ENCODE results near the gene LPCAT3. TPM values are rescaled to one million over a fixed set of nuclear protein-coding genes. Genes with fewer than 3 reads are reported as not detected.

LPCAT3 gene
- total RNA-seq, 4 donors from 2014 or later = 45.1 to 68.4 (median 58.5) TPM

DNA sequence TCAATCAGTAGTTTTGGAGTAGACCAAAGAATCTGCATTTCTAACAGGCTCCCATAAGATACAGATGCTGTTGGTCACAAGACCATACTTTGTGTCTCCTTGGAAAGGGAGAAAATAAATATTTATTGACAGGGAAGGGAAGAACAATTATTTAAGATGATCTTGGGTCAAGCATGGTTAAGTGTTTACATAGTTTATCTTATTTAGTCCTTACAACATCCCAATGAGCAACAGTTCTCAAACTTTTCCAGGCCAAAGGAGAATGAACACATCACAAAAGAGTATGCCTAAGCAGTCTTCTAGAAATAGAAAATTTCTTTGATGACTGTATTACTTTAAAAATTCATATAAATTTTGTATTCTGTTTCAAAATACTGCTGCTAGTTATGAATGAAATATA lies 8.8 kb downstream of the LPCAT3 start:
- no peak for TF ChIP-seq POLR2A (IDR thresholded peaks at IDR 0.05)
- TF ChIP-seq, protein P1, sequence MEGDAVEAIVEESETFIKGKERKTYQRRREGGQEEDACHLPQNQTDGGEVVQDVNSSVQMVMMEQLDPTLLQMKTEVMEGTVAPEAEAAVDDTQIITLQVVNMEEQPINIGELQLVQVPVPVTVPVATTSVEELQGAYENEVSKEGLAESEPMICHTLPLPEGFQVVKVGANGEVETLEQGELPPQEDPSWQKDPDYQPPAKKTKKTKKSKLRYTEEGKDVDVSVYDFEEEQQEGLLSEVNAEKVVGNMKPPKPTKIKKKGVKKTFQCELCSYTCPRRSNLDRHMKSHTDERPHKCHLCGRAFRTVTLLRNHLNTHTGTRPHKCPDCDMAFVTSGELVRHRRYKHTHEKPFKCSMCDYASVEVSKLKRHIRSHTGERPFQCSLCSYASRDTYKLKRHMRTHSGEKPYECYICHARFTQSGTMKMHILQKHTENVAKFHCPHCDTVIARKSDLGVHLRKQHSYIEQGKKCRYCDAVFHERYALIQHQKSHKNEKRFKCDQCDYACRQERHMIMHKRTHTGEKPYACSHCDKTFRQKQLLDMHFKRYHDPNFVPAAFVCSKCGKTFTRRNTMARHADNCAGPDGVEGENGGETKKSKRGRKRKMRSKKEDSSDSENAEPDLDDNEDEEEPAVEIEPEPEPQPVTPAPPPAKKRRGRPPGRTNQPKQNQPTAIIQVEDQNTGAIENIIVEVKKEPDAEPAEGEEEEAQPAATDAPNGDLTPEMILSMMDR (IDR thresholded peaks at IDR 0.05) = no peak
- H3K4me1 ChIP-seq = peaks cover 3 to 5% of the 10 kb centered on the region in 2 donors
- no peaks in the 10 kb centered on the region for H3K36me3 ChIP-seq
- H3K9me3 ChIP-seq = no peaks in the 10 kb centered on the region
- H3K4me3 ChIP-seq (replicated peaks in 1 of 3) = no peak overlapping the region
- intact Hi-C loops (cut with DNase I) = no loop called here
- DNase-seq = no peak
- H3K27me3 ChIP-seq = no peaks in the 10 kb centered on the region
- H3K27ac ChIP-seq = no peak overlapping the region

DNA sequence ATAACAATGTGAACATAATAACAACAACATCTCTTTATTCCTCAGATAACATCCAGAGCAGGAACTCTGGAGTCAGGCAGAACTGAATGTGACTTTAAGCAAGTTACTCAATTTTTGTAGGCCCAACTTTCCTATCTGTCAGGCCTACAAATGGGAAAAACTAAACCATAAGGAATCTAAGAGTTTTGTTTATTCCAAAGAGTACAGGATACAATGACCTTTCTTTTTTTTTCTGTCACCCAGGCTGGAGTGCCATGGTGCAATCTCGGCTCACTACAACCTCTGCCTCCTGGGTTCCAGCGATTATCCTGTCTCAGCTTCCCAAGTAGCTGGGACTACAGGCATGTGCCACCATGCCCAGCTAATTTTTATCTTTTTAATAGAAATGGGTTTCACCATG lies 9.4 kb downstream of the LPCAT3 start:
- H3K27ac ChIP-seq = no peak overlapping the region
- H3K4me1 ChIP-seq = peaks cover 4 to 5% of the 10 kb centered on the region in 2 donors
- 96 to 98% methylated on average over 2 of the region's 2 CpGs for WGBS, 2 donors
- H3K9me3 ChIP-seq = no peaks in the 10 kb centered on the region
- no peaks in the 10 kb centered on the region for H3K36me3 ChIP-seq
- TF ChIP-seq, protein P1 (IDR thresholded peaks at IDR 0.05) = no peak
- TF ChIP-seq POLR2A (IDR thresholded peaks at IDR 0.05) = no peak
- H3K4me3 ChIP-seq (replicated peaks in 1 of 3) = no peak overlapping the region
- intact Hi-C loops (cut with DNase I) = no loop called here
- no peaks in the 10 kb centered on the region for H3K27me3 ChIP-seq
- DNase-seq = no peak

DNA sequence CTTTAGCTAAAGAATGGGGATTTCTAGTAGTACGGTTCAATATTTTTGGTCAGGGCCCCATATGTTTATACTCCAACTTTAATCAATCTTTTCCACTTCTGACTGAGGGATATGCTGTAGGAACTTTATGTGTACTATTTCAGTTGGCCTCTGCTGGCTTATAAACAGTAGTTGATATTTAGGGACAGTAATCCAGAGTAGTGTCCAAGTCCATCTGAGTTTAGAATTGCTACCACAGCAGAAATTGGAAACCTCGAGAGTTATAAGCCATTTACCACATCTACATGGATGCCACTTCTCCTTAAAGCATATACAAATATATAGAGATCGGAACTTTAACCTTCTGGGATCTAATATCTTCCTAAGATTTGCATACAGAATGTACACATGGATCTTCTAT lies 11.6 kb downstream of the LPCAT3 start:
- no peak for DNase-seq
- intact Hi-C loops (cut with DNase I) = no loop called here
- 94% methylated on average over 3 of the region's 3 CpGs for whole genome bisulfite sequencing, 2 donors
- no peaks in the 10 kb centered on the region for H3K36me3 ChIP-seq
- peaks cover 4 to 5% of the 10 kb centered on the region in 2 donors for H3K4me1 ChIP-seq
- no peaks in the 10 kb centered on the region for H3K9me3 ChIP-seq
- no peak overlapping the region for H3K27ac ChIP-seq
- no peaks in the 10 kb centered on the region for H3K27me3 ChIP-seq
- no peak for TF ChIP-seq POLR2A (IDR thresholded peaks at IDR 0.05)
- TF ChIP-seq, protein P1 (IDR thresholded peaks at IDR 0.05) = no peak
- no peak overlapping the region for H3K4me3 ChIP-seq (replicated peaks in 1 of 3)

DNA sequence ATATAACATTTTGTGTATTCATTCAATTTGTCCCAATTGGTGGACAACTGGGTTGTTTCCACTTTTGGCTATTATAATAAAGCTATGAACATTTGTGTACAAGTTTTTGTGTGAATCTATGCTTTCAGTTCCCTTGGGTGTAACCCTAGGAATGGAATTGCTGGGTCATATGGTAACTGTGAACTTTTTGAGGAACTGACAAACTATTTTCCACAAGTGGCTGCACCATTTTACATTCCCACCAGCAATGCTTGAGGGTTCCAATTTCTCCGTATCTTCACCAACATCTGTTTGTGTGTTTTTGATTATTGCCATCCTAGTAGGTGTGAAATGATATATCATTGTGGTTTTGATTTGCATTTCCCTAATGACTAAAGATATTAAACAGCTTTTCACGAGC lies 13.0 kb downstream of the LPCAT3 start:
- no peak for DNase-seq
- TF ChIP-seq, protein P1 (IDR thresholded peaks at IDR 0.05) = no peak
- TF ChIP-seq POLR2A (IDR thresholded peaks at IDR 0.05) = no peak
- Histone ChIP-seq H3K36me3 (no peaks in the 10 kb centered on the region), H3K4me1 (peaks cover 4 to 5% of the 10 kb centered on the region in 2 donors), H3K9me3 (no peaks in the 10 kb centered on the region), H3K27ac (no peak overlapping the region), H3K4me3 (replicated peaks in 1 of 3) (no peak overlapping the region), H3K27me3 (no peaks in the 10 kb centered on the region)
- intact Hi-C loops (cut with DNase I) = no loop called here
- WGBS, 2 donors = 86 to 89% methylated on average over 2 of the region's 2 CpGs

DNA sequence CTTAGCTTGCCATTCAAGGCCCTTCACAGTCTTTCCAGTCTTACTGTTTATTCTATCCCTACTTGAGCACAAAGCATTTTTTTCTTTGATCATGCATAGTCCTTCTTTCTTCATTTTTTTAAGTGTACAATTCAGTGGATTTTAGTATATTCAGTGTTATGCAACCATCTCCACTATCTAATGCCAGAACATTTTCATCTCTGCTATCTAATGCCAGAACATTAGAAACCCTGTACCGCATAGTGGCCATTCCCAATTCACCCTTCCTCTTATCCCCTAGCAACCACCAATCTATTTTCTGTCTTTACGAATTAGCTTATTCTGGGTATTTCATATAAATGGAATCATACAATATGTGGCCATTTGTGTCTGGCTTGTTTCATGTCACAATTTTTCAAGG lies 13.4 kb downstream of the LPCAT3 start:
- TF ChIP-seq, protein P1 (IDR thresholded peaks at IDR 0.05) = no peak
- TF ChIP-seq POLR2A (IDR thresholded peaks at IDR 0.05) = no peak
- 87 to 93% methylated on average over 2 of the region's 2 CpGs for WGBS, 2 donors
- Histone ChIP-seq H3K4me3 (replicated peaks in 1 of 3) (no peak overlapping the region), H3K4me1 (peaks cover 4 to 5% of the 10 kb centered on the region in 2 donors), H3K9me3 (no peaks in the 10 kb centered on the region), H3K27ac (no peak overlapping the region), H3K27me3 (no peaks in the 10 kb centered on the region), H3K36me3 (no peaks in the 10 kb centered on the region)
- intact Hi-C loops (cut with DNase I) = no loop called here
- no peak for DNase-seq

All from thyroid gland (tissue), 4 donors.